ENCODE measurements around the gene RAD18. TPM values are rescaled to one million over a fixed set of nuclear protein-coding genes. Genes with fewer than 3 reads are reported as not detected.

The RAD18 gene
- polyA plus RNA-seq, 3 donors, result 9.8 to 12.7 (median 11.6) TPM

- DNase-seq, result no peak
These were observed 94.3 kb downstream of the RAD18 start for GRCh38 chr3:8868996-8869395.

DNA sequence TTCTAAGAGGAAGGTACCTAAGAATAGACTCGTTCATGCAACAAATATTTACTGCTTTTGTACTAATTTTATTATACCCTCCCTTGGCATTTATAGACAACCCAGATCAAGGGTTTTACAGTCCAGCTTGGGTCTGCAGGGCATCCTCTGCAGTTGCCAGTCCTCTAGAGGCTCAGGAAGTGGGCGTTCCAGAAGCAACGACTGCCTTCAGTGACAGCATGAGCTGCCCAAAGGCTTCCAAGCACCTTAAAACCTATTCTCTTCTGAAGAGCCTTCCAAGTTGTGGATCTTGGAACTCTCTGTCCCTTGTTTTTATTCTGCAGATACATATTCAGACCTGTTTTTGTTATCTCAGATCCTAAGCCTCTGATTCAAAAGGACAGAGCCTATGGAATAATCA lies 95.6 kb downstream of the RAD18 start:
- no peak for DNase-seq

- no peak for DNase-seq
These were observed 97.6 kb downstream of the RAD18 start for GRCh38 chr3:8865697-8866096.

GRCh38 chr3:8864402-8865350 lies 98.6 kb downstream of the RAD18 start:
- peak; percentile 64 for DNase-seq

DNA sequence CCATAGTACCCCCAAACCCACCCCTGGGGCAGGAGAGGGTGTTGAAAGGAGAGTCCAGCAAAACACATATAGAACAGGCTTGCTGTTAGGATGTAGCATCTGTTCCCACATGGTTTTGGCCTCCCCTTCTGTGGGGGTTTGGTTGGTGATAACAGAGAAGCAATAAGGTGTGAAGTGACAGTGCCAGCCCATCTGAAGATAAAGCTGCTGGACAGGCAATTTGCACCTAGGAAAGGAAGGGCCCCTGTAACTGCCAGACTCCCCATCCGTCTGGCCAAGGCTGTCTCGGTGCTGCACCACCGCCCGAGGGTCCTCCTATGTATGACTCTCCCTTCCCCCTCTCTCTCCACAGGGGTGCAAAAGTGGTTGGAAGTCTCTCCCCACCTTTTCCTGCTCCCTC lies 99.4 kb downstream of the RAD18 start:
- no peak for DNase-seq

GRCh38 chr3:8857720-8858367 lies 105.4 kb downstream of the RAD18 start:
- no peak for DNase-seq

DNA sequence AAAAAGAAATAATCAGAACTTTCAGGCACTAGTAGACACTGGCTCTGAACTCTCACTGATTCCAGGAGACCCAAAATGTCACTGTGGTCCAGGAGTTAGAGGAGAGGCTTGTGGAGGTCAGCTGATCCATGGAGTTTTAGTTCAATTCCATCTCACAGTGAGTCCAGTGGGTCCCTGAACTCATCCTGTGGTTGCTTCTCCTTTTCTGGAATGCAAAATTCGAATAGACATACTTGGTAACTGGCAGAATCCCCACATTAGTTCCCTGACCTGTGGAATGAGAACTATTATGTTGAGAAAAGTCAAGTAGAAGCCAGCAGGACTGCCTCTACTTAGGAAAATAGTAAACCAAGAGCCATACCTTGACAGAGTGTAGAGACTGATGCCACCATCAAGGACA lies 106.6 kb downstream of the RAD18 start:
- DNase-seq, result no peak

DNA sequence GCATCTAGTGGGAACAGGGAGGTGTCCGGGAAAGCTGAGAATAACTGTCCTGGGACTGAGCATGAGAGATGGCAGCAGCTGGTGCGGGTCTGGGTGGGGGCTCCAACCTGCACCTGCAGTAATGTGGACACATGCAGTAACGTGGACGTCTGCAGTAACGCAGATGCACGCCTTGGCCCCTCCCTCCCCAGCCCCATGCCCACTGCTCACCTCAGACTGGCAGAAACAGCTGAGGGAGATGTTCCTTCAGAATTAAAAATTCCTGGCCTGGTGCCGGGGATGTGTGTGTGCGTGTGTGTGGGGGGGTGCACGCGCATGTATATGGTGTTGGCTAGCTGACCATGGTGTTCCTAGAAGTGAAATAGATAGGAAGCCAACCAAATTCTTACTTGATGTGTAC lies 107.2 kb downstream of the RAD18 start:
- no peak for DNase-seq

- DNase-seq, result no peak
These were observed 108.6 kb downstream of the RAD18 start for GRCh38 chr3:8854656-8855055.

GRCh38 chr3:8853081-8853480 lies 110.2 kb downstream of the RAD18 start:
- no peak for DNase-seq

DNA sequence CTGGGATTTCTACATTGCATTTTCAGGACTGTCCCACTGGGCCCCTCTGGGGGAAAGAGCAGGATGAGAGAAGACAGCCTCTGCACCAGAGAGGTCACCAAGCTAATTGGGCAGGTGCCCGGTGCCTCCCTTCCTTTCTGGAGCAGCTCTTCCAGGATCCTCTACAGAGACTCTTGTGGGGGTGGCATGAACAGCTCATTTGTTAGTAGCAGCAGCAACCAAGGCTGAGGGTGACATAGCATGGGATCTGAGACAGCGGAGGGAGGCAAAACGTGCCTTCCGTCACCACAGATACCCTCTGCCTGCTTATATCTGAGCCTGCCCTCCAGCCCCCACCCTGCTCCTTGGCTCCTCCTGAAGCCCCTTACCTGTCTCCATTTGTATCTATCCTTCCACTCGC lies 110.8 kb downstream of the RAD18 start:
- no peak for DNase-seq

GRCh38 chr3:8851703-8852102 lies 111.6 kb downstream of the RAD18 start:
- DNase-seq, result no peak

- no peak for DNase-seq
These were observed 114.6 kb downstream of the RAD18 start for GRCh38 chr3:8848696-8849131.

DNA sequence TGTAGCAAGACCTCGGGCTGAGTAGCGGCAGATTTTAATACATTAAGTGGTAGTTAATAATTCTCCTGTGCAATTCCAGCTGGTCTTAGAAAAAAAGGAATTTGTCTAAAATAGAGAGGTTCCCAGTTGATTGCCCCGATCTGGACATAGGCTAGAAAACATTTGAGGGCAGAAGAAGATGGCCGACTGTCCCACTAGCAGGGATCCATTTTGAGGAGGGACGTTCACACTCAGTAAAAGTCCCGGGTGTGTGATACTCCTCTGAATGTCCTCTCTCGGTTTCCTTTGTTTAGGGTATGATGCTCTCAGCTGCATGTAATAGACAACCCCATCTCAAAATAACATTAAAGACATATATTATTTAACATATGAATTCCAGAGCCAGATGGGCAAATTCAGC lies 116.0 kb downstream of the RAD18 start:
- DNase-seq, result no peak

DNA sequence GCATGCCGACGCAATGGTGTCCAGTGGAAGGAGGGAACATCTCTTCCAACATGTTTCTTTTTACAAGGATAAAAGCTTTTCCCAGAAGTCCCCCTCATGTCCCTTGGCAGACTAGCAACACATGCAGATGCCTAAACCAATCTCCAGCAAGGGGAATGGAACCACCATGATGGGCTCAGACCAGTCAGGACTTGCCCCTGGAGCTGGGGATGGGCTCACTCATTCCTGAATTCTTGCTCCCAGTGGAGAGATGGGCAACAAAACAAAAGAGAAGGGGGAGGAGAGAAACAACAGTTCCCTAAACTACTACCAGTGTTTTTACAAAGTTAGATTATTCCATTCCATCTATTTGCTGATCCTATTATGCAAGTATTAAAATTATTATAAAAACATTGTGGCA lies 117.1 kb downstream of the RAD18 start:
- DNase-seq, result no peak

- DNase-seq, result no peak
These were observed 117.6 kb downstream of the RAD18 start for GRCh38 chr3:8845641-8846040.

- DNase-seq, result no peak
These were observed 119.9 kb downstream of the RAD18 start for GRCh38 chr3:8843347-8843746.

- DNase-seq, result no peak
These were observed 121.0 kb downstream of the RAD18 start for GRCh38 chr3:8842293-8842692.

DNA sequence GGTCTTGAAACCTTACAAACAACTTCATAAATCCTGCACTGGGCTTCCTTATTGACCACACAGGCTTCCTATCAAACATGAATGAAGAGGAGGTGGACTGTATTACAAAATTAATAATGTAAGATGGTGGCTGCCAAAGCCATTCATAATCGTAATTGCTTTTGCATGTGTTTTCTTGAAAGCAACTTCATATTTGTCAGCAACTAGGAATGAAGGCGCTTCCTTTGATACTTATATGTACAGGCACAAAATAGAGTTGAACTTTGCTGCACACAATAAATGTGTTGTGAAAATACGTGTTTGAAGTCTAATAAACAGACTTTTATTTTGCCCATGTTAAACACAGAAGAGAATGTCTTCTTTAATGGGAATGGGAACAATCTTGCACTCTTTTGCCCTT lies 121.8 kb downstream of the RAD18 start:
- DNase-seq, result no peak

DNA sequence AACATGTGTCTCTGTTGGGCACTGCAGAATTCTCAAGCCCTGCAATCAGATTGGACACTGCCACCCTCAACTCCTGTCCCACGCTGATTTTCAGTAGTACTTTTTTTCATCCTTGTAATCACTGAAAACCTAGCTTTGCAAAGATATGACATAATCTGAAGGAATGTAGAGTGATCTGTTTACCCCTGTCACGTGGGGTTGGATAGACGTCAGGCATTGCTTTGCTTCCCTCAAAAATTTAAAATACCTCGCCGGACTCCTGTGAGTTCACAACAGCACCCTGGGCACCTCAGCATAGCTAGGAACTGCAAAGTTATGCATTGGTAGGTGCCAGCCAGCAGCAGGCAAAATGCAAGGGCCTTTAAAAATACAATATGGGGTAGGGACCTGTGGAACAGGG lies 122.7 kb downstream of the RAD18 start:
- no peak for DNase-seq

- no peak for DNase-seq
These were observed 123.5 kb downstream of the RAD18 start for GRCh38 chr3:8839607-8840325.

DNA sequence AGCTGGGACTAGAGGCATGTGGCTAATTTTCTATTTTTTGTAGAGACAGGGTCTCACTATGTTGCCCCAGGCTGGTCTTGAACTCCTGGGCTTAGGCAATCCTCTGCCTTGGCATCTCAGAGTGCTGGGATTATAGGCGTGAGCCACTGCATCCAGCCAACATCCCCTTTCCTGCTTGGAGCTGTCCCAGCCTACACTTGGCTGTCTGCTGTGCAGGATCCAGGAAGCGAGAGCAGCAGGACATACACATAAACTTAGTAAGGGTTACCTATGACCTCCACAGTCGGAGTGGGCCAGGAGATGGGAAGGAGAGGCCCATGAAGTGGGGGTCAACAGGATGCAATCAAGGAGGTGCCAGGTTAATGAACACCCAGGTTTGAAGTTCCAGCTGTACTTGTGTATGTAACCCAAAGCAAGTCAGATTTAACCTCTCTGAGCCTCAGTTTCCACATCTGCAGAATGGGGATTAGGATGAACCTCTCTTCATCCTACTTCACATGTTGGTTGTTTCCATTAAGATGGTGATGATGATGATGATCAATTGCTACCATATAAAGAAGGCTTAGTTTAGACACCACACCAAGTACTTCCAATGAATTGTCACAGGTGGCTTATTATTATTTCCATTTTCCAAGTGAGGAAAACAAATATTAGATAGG lies 124.4 kb downstream of the RAD18 start:
- no peak for DNase-seq
